ENCODE results near the gene RAD51B. TPM values are rescaled to one million over a fixed set of nuclear protein-coding genes. Genes with fewer than 3 reads are reported as not detected.

Gene RAD51B
- total RNA-seq, 1 donor from 2014 or later, result 26.1 TPM

DNA sequence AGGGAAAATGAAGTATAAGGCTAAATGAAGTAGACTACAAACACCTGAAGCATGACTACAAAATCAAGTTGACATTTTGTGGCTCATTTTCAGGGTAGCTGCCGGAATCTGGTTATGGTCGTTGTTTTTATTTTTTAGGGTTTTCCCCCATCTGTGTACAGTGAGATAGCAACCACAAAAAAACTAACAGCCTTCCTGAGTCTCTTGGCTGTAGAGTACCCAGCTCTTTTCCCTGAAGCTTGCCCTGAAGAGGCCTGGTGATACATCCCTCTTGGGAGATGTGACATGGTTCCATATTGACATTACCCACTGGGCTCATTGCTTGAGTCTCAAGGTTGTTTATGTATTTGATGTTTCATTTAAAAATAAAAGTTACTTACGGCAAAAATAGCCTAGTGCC lies 549.3 kb downstream of the RAD51B start:
- Mint-ChIP-seq H3K27ac (peak overlapping the region; percentile 21), H3K4me1 (ENCODE audit: low read depth) (peaks cover 23% of the 10 kb centered on the region), H3K4me3 (no peak overlapping the region), H3K27me3 (ENCODE audit: insufficient read depth) (no peaks in the 10 kb centered on the region), H3K36me3 (ENCODE audit: low read depth) (no peaks in the 10 kb centered on the region), H3K9me3 (no peaks in the 10 kb centered on the region)
- intact Hi-C loops (cut with micrococcal nuclease), result loop anchor here (1.0 to 2.0 kb wide), 5 partner anchors 56 to 424 kb away; partner anchors contain the start of gene ZFP36L1
- no peak for DNase-seq (ENCODE audit: low spot score)

DNA sequence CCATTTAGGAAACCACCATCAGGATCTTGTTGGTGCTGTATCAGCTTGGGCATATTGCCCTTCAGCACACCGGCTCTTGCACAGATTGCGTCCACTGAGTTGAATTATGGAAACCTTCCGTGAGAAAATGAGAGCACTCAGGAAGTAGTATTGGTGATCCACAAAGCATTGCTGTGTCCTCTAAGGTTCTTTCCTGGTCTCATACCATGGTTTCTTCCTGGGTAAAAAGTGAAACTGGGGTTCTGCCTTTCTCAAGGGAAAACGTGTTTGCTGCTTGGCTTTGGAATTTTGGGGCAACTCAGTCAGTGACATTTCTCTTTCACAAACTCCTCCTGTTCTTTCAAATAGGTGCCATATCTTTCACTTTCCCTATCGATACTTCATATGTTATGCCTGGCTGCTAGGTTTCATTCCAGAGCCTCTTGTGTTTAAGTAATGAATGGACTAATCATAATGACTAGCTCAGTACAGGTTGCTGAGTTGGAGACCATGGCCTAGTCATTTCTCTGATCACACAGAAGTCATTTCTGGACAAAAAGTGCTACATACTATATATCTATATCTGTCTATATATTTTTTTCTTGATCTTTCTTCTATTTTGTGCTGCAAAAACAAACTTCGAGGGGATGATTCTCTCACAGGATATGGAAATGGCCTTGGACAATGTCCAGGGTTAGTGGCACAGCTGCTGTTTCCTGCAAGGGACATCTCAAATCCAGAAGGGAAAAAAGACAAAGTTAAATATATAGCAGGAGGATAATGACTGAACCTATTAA lies 549.9 kb downstream of the RAD51B start:
- Mint-ChIP-seq H3K4me1 (ENCODE audit: low read depth) (peaks cover 23% of the 10 kb centered on the region), H3K27ac (peak overlapping the region; percentile 21), H3K4me3 (no peak overlapping the region)

DNA sequence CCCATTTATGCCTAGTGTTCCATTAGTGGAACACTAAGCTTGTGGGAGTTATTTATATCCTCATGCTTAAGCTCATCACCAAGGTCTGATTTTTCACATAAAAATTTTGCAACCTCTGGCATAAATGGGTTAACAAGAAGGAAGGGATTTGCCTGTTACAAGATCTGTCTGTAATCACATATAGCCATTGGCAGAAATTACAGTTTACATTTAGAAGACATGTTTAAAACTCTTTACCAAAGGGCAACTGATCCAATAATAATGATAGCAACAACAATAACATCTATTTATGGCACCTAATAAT lies 550.4 kb downstream of the RAD51B start:
- no peak overlapping the region for H3K4me3 Mint-ChIP-seq
- intact Hi-C loops (cut with micrococcal nuclease), result no loop called here

More for the DNA sequence above, 549.9 kb downstream of the RAD51B start:
- no peak for DNase-seq (ENCODE audit: low spot score)
- intact Hi-C loops (cut with micrococcal nuclease), result loop anchor here (1.0 to 2.0 kb wide), 5 partner anchors 57 to 424 kb away; partner anchors contain the start of gene ZFP36L1
- Mint-ChIP-seq H3K36me3 (ENCODE audit: low read depth) (no peaks in the 10 kb centered on the region), H3K27me3 (ENCODE audit: insufficient read depth) (no peaks in the 10 kb centered on the region), H3K9me3 (no peaks in the 10 kb centered on the region)

DNA sequence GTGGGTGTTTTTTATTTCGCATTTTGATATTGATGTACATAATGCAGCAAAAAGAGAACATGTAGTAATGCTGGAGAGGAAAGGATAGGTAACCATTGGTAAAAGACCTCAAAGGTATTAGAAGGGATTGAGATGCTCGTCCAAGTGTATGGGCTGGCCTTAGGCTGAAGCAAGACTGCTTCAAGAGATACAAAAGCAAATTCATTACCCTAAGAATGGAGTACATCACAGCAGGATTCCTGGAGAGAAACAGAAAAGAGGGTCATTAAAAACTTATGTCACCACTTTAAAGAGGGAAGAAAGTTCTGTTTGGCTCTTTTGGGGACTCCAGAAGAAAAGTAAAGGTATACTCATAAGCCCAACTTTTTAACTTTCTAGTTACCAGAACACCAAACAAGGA lies 552.8 kb downstream of the RAD51B start:
- H3K4me3 Mint-ChIP-seq, result no peak overlapping the region
- no peaks in the 10 kb centered on the region for H3K36me3 Mint-ChIP-seq (ENCODE audit: low read depth)
- peaks cover 26% of the 10 kb centered on the region for H3K4me1 Mint-ChIP-seq (ENCODE audit: low read depth)
- no peaks in the 10 kb centered on the region for H3K27me3 Mint-ChIP-seq (ENCODE audit: insufficient read depth)
- no peak for DNase-seq (ENCODE audit: low spot score)
- intact Hi-C loops (cut with micrococcal nuclease), result no loop called here
- H3K9me3 Mint-ChIP-seq, result no peaks in the 10 kb centered on the region
- no peak overlapping the region for H3K27ac Mint-ChIP-seq

More for the DNA sequence above, 550.4 kb downstream of the RAD51B start:
- DNase-seq (ENCODE audit: low spot score), result no peak
- Mint-ChIP-seq H3K4me1 (ENCODE audit: low read depth) (peaks cover 23% of the 10 kb centered on the region), H3K27me3 (ENCODE audit: insufficient read depth) (no peaks in the 10 kb centered on the region), H3K9me3 (no peaks in the 10 kb centered on the region), H3K36me3 (ENCODE audit: low read depth) (no peaks in the 10 kb centered on the region), H3K27ac (no peak overlapping the region)

DNA sequence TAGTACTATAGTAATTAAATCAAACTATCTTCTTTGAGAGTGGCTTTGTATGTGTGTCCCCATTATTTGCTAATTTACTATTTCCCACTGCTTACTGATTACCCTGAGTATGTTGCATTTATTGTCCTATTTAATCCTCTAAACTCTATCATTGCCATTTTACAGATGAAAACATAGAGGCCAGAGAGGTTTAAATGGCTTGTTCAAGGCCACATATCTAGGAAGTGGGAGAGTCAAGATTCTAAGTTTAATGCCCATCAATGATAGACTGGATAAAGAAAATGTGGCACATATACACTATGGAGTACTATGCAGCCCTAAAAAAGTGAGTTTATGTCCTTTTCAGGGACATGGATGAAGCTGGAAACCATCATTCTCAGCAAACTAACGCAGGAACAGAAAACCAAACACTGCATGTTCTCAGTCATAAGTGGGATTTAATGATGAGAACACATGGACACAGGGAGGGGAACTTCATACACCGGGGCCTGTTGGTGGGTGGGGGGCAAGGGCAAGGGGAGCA lies 553.6 kb downstream of the RAD51B start:
- Mint-ChIP-seq H3K27me3 (ENCODE audit: insufficient read depth) (no peaks in the 10 kb centered on the region), H3K4me1 (ENCODE audit: low read depth) (peaks cover 32% of the 10 kb centered on the region), H3K27ac (no peak overlapping the region), H3K9me3 (no peaks in the 10 kb centered on the region), H3K4me3 (no peak overlapping the region), H3K36me3 (ENCODE audit: low read depth) (no peaks in the 10 kb centered on the region)
- intact Hi-C loops (cut with micrococcal nuclease), result no loop called here
- DNase-seq (ENCODE audit: low spot score), result no peak

DNA sequence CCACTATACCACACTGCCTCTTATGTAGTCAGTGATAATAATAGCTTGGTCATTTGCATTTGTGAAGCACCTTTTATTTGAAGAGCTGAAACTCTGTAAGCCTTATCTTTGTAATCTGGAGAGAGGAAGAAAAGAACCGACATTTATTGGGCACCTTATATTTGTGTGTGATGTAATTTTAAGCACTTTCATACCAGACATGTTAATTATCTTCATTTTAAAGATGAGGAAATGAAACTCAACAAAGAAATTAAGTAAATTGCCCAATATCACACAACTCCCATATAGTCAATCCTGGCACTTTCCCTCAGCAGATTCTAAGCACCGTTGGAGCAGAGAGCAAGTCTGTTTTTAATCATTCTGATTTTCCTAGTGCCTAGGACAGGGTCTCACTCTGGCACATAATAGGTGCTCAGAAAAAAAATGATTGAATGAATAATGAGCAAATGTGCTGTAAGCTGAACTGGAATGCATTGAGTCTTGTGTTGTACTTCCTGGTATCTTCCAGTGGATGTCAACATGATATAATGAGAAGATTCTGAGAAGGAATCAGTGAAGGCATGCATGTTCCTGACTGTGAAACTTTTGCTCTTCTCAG lies 554.4 kb downstream of the RAD51B start:
- H3K4me1 Mint-ChIP-seq (ENCODE audit: low read depth), result peaks cover 27% of the 10 kb centered on the region
- intact Hi-C loops (cut with micrococcal nuclease), result no loop called here
- no peak overlapping the region for H3K4me3 Mint-ChIP-seq
- no peaks in the 10 kb centered on the region for H3K36me3 Mint-ChIP-seq (ENCODE audit: low read depth)
- H3K27ac Mint-ChIP-seq, result no peak overlapping the region
- no peak for DNase-seq (ENCODE audit: low spot score)
- H3K9me3 Mint-ChIP-seq, result no peaks in the 10 kb centered on the region
- no peaks in the 10 kb centered on the region for H3K27me3 Mint-ChIP-seq (ENCODE audit: insufficient read depth)

DNA sequence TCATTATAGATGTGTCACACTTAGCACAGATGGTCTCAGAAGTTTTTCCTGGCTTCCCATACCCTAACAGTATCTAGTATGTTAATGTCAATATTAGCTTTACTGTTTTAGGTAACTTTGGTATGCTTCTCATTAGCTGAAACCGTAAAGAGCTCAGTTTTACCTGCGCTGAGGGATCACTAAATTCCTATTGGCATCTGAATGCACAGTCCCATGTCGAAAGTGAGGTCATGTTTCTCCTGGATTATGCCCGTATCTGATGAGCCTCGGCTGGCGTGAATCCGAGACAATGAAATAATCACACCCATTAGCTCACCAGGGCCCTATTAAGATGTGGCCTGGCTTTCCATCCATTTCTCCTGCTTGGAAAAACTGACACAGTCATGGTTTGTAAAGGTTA lies 555.1 kb downstream of the RAD51B start:
- intact Hi-C loops (cut with micrococcal nuclease), result no loop called here
- H3K9me3 Mint-ChIP-seq, result no peaks in the 10 kb centered on the region
- H3K27me3 Mint-ChIP-seq (ENCODE audit: insufficient read depth), result no peaks in the 10 kb centered on the region
- peaks cover 2% of the 10 kb centered on the region for H3K36me3 Mint-ChIP-seq (ENCODE audit: low read depth)
- no peak for DNase-seq (ENCODE audit: low spot score)
- H3K4me1 Mint-ChIP-seq (ENCODE audit: low read depth), result peaks cover 25% of the 10 kb centered on the region
- H3K27ac Mint-ChIP-seq, result no peak overlapping the region
- H3K4me3 Mint-ChIP-seq, result no peak overlapping the region

DNA sequence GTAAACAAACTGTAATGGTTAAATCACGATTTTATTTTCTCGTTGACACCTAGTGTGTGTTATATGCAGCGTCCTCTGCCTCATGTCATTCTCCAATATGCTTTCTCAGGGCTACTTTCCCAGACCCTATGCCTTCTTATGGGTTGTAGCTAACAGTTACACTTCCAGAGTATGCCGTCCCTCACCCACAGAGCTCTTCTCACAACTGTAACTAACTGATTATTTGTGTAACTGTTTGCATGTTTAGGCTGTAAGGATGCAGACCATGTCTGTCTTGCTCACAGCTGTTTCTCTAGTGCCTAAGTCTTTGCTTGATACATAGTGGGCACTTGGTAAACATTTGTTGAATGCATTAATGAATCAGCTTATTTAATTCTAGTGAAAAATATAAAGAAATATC lies 555.8 kb downstream of the RAD51B start:
- Mint-ChIP-seq H3K27ac (no peak overlapping the region), H3K4me3 (no peak overlapping the region), H3K27me3 (ENCODE audit: insufficient read depth) (no peaks in the 10 kb centered on the region), H3K4me1 (ENCODE audit: low read depth) (peaks cover 19% of the 10 kb centered on the region), H3K9me3 (no peaks in the 10 kb centered on the region), H3K36me3 (ENCODE audit: low read depth) (peaks cover 2% of the 10 kb centered on the region)
- intact Hi-C loops (cut with micrococcal nuclease), result no loop called here
- no peak for DNase-seq (ENCODE audit: low spot score)

DNA sequence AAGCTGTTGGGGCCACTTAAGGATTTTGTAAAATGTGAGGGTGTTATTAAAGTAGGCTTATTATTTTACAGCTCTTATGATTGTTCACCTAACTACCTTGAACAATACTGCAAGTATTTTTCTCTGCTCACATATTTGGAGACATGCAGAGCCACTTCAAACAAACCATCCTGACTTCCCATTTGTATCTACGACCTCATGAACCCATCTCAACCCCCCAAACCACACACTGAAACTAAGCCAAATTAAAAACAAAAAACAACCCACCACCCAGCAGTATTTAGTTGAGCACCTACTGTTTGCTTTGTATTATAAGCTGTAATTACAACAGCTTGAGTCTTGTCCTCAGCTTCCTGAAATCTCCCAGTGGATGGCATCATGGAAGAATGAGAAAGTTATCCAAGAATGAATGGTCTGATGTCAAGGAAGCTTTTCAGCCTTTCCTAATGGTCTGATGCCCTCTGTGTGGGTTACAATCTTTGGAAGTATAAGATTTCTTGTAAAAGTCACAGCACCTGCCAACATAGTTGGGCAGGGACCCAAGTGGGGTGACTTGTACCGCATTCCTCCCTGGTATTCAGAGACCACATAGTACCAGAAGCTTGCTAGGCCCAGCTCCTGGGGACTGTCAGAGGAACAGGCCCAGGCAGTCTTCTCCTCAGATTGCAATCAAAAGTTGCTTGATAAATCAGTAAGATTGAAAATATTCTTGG lies 556.6 kb downstream of the RAD51B start:
- Mint-ChIP-seq H3K36me3 (ENCODE audit: low read depth) (peaks cover 2% of the 10 kb centered on the region), H3K4me1 (ENCODE audit: low read depth) (peaks cover 19% of the 10 kb centered on the region), H3K4me3 (no peak overlapping the region), H3K9me3 (no peaks in the 10 kb centered on the region), H3K27ac (no peak overlapping the region), H3K27me3 (ENCODE audit: insufficient read depth) (no peaks in the 10 kb centered on the region)
- intact Hi-C loops (cut with micrococcal nuclease), result no loop called here
- DNase-seq (ENCODE audit: low spot score), result no peak

DNA sequence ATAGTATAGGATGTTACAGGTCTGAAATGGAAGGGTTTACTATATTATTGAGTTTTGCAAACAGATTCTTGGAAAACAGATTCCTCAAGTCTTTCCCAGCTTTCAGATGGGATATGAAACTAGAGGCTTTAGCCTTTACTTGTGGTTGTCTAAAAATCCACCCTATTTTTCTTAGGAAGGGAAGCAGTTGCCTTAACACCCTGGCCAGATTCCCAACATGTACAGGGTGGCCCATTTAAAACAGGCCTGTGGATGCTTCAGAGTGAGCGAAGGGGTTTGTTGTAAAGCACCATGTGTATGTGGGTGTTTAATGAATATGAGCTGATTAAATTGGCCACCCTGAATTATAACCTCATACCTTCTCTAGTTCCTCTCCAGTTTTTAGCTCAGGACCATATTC lies 557.4 kb downstream of the RAD51B start:
- H3K36me3 Mint-ChIP-seq (ENCODE audit: low read depth), result peaks cover 2% of the 10 kb centered on the region
- no peak for DNase-seq (ENCODE audit: low spot score)
- H3K9me3 Mint-ChIP-seq, result no peaks in the 10 kb centered on the region
- peaks cover 19% of the 10 kb centered on the region for H3K4me1 Mint-ChIP-seq (ENCODE audit: low read depth)
- H3K4me3 Mint-ChIP-seq, result no peak overlapping the region
- intact Hi-C loops (cut with micrococcal nuclease), result no loop called here
- H3K27ac Mint-ChIP-seq, result no peak overlapping the region
- no peaks in the 10 kb centered on the region for H3K27me3 Mint-ChIP-seq (ENCODE audit: insufficient read depth)

DNA sequence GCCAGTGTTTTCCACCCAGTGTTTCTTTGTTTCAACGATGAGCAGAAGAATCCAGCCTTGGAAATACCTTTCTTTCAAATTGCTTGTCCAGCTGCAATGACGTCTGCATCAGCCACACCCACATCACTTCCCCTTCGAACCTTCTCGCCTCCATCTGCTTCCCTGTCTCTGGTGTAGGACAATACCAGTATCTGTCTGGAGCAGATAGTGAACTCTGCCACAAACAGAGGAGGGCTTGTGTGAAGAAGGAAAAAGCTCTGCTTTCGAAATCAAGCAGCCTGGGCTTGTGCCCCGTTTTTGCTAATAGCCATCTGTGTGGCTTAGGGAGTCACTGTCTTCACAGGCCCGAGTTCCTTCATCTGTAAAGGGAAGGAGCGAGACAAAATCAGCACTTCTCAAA lies 557.9 kb downstream of the RAD51B start:
- Mint-ChIP-seq H3K27me3 (ENCODE audit: insufficient read depth) (no peaks in the 10 kb centered on the region), H3K27ac (no peak overlapping the region), H3K4me3 (no peak overlapping the region), H3K4me1 (ENCODE audit: low read depth) (peaks cover 19% of the 10 kb centered on the region), H3K9me3 (no peaks in the 10 kb centered on the region), H3K36me3 (ENCODE audit: low read depth) (peaks cover 2% of the 10 kb centered on the region)
- no peak for DNase-seq (ENCODE audit: low spot score)
- intact Hi-C loops (cut with micrococcal nuclease), result no loop called here

DNA sequence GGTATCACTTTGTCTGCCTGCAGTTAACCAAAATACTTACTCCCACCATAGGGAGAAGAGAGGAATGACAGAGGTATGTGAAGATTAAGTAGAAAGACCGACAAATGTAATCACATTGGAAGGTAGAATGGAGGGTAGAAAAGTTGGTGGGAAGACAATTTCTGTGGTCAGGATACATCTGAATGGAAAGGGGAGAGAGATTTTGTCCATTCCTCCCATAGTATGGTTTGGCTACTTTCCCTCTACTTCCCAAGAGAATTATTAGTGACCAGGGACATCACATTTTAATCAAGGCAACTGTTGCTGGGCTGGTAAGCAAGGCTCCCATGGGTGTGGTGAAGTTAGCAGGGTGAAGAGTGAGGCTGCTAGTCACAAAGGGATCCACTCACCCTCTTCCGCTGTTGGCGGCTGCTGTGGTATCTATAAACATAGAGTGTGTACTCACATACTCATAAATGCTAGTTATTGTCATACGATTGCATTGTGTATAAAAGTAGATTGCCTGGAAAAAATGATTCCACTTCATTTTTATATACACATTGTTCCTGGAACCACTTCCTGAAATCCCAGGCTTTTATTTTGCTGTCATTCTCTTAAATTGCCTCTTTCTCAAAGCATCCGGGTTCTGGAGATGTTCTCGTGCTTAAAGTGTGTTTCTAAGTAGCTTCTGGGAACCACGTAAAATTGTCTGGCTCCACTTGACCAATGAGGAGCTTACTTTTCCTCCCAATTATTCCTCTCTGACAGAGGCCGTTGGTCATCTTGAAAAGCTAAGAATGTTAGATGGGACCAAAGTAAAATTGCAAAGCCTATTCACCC lies 560.1 kb downstream of the RAD51B start:
- H3K27me3 Mint-ChIP-seq (ENCODE audit: insufficient read depth), result no peaks in the 10 kb centered on the region
- H3K36me3 Mint-ChIP-seq (ENCODE audit: low read depth), result peaks cover 2% of the 10 kb centered on the region
- peaks cover 29% of the 10 kb centered on the region for H3K4me1 Mint-ChIP-seq (ENCODE audit: low read depth)
- intact Hi-C loops (cut with micrococcal nuclease), result loop anchor here (2.0 kb wide), 1 partner anchor 407 kb away; no protein-coding TSS in a partner anchor
- H3K27ac Mint-ChIP-seq, result no peak overlapping the region
- no peak for DNase-seq (ENCODE audit: low spot score)
- no peak overlapping the region for H3K4me3 Mint-ChIP-seq
- H3K9me3 Mint-ChIP-seq, result no peaks in the 10 kb centered on the region
